ENCODE data around the gene ZNF891. TPM values are rescaled to one million over a fixed set of nuclear protein-coding genes. Genes with fewer than 3 reads are reported as not detected.

Gene ZNF891
- 2.6 TPM for total RNA-seq
- long read RNA-seq, full-length matches to known transcripts, result 1 of 2 reads
- long read RNA-seq, partial matches to known transcripts, result 0 of 2 reads
- long read RNA-seq, other reads (novel, unspliced or antisense), result 1 of 2 reads

DNA sequence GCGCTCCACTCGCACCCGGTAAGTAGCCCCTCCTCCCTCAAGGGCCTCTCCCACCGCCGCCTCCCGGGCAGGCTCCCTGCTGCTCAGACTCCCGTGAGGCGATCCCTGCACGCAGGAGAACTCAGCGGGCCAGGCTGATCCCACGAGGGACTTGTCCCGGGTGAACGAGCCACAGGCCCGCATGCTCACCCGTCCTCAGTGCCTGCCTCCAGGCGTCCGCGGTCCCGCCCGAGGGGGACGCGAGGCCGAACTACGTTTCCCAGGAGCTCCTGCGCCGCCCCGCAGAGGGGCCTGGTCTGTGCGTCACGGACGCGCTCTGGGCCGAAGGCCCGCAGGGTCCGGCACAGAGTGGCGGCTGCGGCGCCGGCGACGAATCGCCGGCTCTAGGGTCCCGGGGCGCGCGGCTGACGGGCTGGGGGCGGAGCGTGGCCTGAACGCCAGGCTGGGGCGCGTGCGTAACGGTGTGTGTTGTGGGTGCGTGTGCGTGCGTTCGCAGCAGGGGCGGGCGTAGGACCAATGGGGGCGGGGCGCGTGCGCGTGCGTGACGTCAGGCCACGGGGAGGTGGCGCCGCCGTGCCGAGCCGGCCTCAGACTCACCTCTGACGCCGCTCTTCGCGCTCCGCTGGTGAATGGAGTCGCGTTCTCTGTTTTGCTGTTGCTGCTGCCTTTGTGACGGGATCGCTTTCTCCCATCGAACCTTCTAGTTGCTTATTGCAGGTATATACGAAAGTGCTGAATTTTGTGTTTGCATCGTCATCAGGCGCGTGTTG lies at the start of gene ZNF891, which contains the start of gene ZNF10:
Gene ZNF891 (minus strand): TSS at position 237 of the 770 bp plus-strand sequence. CDS start 8,356 bp downstream, outside the sequence.
Gene ZNF10 (plus strand): TSS at position 590 of the 770 bp plus-strand sequence. CDS start 13,866 bp downstream, outside the sequence.
- intact Hi-C loops (cut with DNase I), result no loop called here
- peak within 1 kb of the TSS; percentile 87 for H3K4me3 ChIP-seq
- peak; percentile 97 for DNase-seq
- TF ChIP-seq, protein P1, sequence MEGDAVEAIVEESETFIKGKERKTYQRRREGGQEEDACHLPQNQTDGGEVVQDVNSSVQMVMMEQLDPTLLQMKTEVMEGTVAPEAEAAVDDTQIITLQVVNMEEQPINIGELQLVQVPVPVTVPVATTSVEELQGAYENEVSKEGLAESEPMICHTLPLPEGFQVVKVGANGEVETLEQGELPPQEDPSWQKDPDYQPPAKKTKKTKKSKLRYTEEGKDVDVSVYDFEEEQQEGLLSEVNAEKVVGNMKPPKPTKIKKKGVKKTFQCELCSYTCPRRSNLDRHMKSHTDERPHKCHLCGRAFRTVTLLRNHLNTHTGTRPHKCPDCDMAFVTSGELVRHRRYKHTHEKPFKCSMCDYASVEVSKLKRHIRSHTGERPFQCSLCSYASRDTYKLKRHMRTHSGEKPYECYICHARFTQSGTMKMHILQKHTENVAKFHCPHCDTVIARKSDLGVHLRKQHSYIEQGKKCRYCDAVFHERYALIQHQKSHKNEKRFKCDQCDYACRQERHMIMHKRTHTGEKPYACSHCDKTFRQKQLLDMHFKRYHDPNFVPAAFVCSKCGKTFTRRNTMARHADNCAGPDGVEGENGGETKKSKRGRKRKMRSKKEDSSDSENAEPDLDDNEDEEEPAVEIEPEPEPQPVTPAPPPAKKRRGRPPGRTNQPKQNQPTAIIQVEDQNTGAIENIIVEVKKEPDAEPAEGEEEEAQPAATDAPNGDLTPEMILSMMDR (IDR thresholded peaks at IDR 0.05), result no peak
- ATAC-seq, result peak; percentile 99 to 100
- peaks cover 4% of the 10 kb centered on the region for H3K36me3 ChIP-seq
- peaks cover 16% of the 10 kb centered on the region for H3K4me1 ChIP-seq
- peaks cover 66% of the 10 kb centered on the region for H3K9me3 ChIP-seq
- H3K27me3 ChIP-seq (ENCODE audit: low read depth), result no peaks in the 10 kb centered on the region
- H3K27ac ChIP-seq, result peak within 1 kb of the TSS; percentile 97

DNA sequence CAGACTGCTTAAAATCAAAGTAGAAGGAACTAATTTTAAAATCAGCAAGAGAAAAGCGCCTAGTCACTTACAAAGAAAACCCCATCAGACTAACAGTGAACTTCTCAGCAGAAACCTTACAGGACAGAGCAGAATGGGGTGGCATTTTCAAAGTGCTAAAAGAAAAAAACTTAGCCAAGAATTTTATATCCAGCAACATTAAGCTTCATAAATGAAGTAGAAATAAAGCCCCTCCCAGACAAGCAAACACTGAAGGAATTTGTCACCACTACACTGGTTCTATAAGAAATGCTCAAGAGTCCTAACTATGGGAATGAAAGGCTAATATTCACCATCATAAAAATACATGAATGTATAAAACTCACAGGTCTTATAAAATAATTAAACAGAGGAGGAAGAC lies 44.8 kb upstream of the ZNF891 start:
- TF ChIP-seq, protein P1 (IDR thresholded peaks at IDR 0.05), result no peak
- H3K4me1 ChIP-seq, result no peaks in the 10 kb centered on the region
- peaks cover 73% of the 10 kb centered on the region for H3K9me3 ChIP-seq
- H3K27me3 ChIP-seq (ENCODE audit: low read depth), result no peaks in the 10 kb centered on the region
- H3K36me3 ChIP-seq, result no peaks in the 10 kb centered on the region
- intact Hi-C loops (cut with DNase I), result no loop called here
- DNase-seq, result no peak
- H3K27ac ChIP-seq, result no peak overlapping the region
- H3K4me3 ChIP-seq, result no peak overlapping the region
- ATAC-seq, result no peak

DNA sequence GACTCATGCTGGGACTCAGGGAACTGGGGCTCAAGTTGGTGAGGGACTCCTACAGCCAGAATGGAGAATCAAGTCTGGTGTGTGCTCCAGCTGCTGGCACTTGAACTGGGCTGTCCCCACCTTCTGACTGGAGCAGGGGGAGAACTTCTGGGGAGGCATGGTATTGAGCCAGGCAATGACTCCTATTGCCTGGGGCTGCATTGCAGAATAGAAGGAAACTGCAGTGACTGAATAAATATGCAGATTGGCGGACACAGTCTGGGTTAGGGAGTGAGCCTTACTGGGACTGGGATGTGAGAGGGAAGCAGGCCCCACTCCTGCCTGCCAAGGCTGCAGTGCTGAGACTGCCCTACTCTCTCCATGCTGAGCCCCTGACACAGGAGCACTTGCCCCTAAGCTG lies 42.4 kb upstream of the ZNF891 start:
- TF ChIP-seq, protein P1 (IDR thresholded peaks at IDR 0.05), result no peak
- no peaks in the 10 kb centered on the region for H3K27me3 ChIP-seq (ENCODE audit: low read depth)
- H3K9me3 ChIP-seq, result peaks cover 75% of the 10 kb centered on the region
- H3K4me3 ChIP-seq, result no peak overlapping the region
- H3K36me3 ChIP-seq, result no peaks in the 10 kb centered on the region
- no peak for ATAC-seq
- DNase-seq, result no peak
- intact Hi-C loops (cut with DNase I), result no loop called here
- no peak overlapping the region for H3K27ac ChIP-seq
- no peaks in the 10 kb centered on the region for H3K4me1 ChIP-seq

DNA sequence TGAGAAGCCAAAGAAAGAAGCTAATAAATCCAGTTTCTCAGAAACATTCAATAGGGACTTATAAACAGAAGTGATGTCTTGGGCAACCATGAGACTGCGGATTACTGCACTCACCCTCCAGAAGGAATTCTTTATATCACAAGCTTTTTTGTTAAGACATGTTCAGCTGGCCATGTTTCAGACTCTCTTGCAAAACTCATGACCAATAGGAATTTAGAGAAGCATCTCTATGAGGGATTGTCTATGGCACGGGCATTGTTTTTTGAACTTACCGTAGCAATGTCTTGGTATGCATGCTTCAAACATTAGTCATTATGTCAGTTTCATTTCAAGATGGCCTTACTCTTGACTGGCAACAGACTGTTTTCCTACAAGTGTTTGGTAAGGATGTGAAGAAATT lies 35.7 kb upstream of the ZNF891 start:
- no peaks in the 10 kb centered on the region for H3K36me3 ChIP-seq
- H3K4me3 ChIP-seq, result no peak overlapping the region
- H3K9me3 ChIP-seq, result peaks cover 73% of the 10 kb centered on the region
- DNase-seq, result no peak
- no peak overlapping the region for H3K27ac ChIP-seq
- TF ChIP-seq, protein P1 (IDR thresholded peaks at IDR 0.05), result no peak
- no peaks in the 10 kb centered on the region for H3K27me3 ChIP-seq (ENCODE audit: low read depth)
- no peak for ATAC-seq
- intact Hi-C loops (cut with DNase I), result no loop called here
- no peaks in the 10 kb centered on the region for H3K4me1 ChIP-seq

DNA sequence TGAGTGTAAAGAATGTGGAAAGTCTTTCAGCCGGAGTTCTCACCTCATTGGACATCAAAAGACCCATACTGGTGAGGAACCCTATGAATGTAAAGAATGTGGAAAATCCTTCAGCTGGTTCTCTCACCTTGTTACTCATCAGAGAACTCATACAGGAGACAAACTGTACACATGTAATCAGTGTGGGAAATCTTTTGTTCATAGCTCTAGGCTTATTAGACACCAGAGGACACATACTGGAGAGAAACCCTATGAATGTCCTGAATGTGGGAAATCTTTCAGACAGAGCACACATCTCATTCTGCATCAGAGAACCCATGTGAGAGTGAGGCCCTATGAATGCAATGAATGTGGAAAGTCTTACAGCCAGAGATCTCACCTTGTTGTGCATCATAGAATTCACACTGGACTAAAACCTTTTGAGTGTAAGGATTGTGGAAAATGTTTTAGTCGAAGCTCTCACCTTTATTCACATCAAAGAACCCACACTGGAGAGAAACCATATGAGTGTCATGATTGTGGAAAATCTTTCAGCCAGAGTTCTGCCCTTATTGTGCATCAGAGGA lies 26.1 kb upstream of the ZNF891 start:
- Histone ChIP-seq H3K4me1 (no peaks in the 10 kb centered on the region), H3K27ac (no peak overlapping the region), H3K4me3 (no peak overlapping the region), H3K36me3 (peaks cover 40% of the 10 kb centered on the region), H3K9me3 (peaks cover 100% of the 10 kb centered on the region), H3K27me3 (ENCODE audit: low read depth) (no peaks in the 10 kb centered on the region)
- ATAC-seq, result no peak
- no peak for DNase-seq
- intact Hi-C loops (cut with DNase I), result no loop called here
- TF ChIP-seq, protein P1 (IDR thresholded peaks at IDR 0.05), result no peak
